HG03097 (cell line): ENCODE measurements around the gene ABR.
"Not testable (repeated sequence)": the region's sequence is repeated elsewhere in the genome, so short reads cannot be mapped to it uniquely, and the experiment has no call there.

Experiments used
- ATAC-seq: cut with Tn5 transposase; IDR thresholded peaks from one replicate; pipeline ENCODE4 v1.9.1; 2021; ENCODE audit not compliant: unreplicated experiment, low FRiP score

Gene ABR

GRCh38 chr17:1050996-1051925 lies 128.5 kb downstream of the ABR start:
- ATAC-seq, result no peak

GRCh38 chr17:1050246-1050995 lies 129.4 kb downstream of the ABR start:
- no peak for ATAC-seq

GRCh38 chr17:1049446-1050225 lies 130.1 kb downstream of the ABR start:
- no peak for ATAC-seq

GRCh38 chr17:1048516-1049115 lies 131.2 kb downstream of the ABR start:
- not testable (repeated sequence) for ATAC-seq

- ATAC-seq, result no peak
These were observed 131.8 kb downstream of the ABR start for GRCh38 chr17:1047879-1048470.

- no peak for ATAC-seq
These were observed 132.5 kb downstream of the ABR start for GRCh38 chr17:1047177-1047878.

- no peak for ATAC-seq
These were observed 134.3 kb downstream of the ABR start for GRCh38 chr17:1045456-1045855.

- not testable (repeated sequence) for ATAC-seq
These were observed 135.3 kb downstream of the ABR start for GRCh38 chr17:1044387-1045009.

GRCh38 chr17:1043601-1044251 lies 136.1 kb downstream of the ABR start:
- ATAC-seq, result no peak

GRCh38 chr17:1042486-1042885 lies 137.3 kb downstream of the ABR start:
- no peak for ATAC-seq

- no peak for ATAC-seq
These were observed 138.0 kb downstream of the ABR start for GRCh38 chr17:1041746-1042145.

- no peak for ATAC-seq
These were observed 139.6 kb downstream of the ABR start for GRCh38 chr17:1040216-1040600.

- ATAC-seq, result no peak
These were observed 140.1 kb downstream of the ABR start for GRCh38 chr17:1039511-1040215.

GRCh38 chr17:1039123-1039507 lies 140.7 kb downstream of the ABR start:
- ATAC-seq, result no peak

- no peak for ATAC-seq
These were observed 141.2 kb downstream of the ABR start for GRCh38 chr17:1038459-1039122.

- ATAC-seq, result no peak
These were observed 142.4 kb downstream of the ABR start for GRCh38 chr17:1037238-1037879.

GRCh38 chr17:1036845-1037237 lies 142.9 kb downstream of the ABR start:
- ATAC-seq, result no peak
